NCI-H226 (cell line): ENCODE measurements around the gene MORN3.
"Not testable (repeated sequence)": the region's sequence is repeated elsewhere in the genome, so short reads cannot be mapped to it uniquely, and the experiment has no call there.

Experiments used
- DNase-seq: peaks from one replicate; pipeline ENCODE4 v3.0.0-alpha.2; 2015

MORN3 gene

GRCh38 chr12:121689430-121689829 lies 20.0 kb upstream of the MORN3 start:
- DNase-seq: no peak

DNA sequence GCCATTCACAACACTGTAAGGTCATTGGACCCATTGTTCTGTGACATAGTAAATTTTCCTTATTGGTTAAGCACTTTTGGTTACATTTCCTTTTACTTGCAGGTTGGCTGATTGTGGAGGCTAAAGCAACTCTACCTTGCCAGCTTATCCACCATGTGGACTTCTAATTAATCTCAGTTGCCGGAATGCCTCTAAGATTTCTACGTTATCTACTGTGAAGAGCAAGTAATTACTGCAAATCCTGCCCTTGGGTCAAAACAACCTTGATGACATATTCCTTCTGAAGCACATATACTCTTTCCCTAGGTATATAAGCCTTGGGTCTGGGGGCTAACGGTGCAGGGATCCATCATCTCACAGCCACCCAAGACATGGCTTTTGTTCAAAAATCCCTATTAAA lies 19.5 kb upstream of the MORN3 start:
- DNase-seq: no peak

GRCh38 chr12:121679661-121680197 lies 10.3 kb upstream of the MORN3 start:
- DNase-seq: not testable (repeated sequence)

DNA sequence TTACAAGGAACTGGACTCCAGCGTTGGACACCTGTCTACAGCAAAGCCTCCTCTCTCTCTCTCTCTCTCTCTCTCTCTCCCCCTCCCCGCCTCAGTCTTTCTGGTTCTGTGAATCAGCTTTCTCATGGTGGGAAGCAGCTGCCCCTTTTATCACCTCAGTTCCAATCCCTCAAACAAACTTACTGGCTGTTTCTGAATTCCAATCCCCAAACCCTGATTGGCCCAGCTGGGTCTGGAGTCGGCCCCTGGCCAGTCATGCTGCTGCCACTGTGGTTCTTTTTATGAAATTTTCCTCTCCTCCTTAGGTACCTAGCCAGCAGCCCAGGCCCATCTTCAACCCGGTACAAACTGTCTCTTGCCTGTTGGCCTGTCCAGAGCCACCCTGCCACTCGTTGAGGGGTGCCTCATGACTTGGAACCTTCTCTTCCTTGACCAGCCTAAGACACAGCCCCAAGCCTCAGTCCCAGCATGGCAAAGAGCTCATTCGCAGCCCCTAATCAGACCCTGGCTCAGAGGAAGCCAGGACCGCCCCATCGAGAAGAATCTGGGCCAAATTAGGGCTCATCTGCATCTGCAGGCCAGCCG lies 9.4 kb upstream of the MORN3 start:
- no peak for DNase-seq

DNA sequence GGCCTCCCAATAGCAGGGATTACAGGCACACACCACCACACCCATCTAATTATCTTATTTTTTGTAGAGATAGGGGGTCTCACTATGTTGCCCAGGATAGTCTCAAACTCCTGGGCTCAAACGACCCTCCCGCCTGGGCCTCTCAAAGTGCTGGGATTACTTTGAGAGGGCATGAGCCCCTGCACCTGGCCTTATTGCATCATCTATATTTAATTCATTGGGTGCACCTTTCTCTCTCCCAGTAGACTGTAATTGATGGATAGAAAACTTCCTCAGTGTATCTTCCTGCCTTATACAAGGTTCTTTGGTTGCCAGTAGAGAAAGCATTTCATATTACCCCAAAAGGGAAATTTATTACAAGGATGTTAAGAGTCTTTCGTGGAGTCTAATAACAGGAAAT lies 8.9 kb upstream of the MORN3 start:
- DNase-seq: no peak

DNA sequence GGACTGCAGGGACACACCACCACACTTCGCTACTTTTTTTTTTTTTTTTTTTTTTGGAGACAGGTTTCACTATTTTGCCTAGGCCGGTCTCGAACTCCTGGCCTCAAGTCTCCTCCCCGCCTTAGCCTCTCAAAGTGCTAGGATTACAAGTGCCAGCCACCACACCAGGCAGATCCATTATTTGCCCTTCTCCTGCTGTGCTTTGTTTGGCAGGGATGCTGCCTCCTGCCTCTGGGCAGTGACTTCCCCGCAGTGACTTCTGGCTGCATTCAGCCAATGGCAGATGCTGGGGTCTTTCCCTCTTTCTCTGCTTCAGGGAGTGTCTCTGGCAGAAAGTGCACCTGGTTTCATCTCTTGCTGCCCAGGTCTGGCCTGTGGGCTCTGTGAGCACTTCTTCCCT lies 6.7 kb upstream of the MORN3 start:
- DNase-seq: no peak

DNA sequence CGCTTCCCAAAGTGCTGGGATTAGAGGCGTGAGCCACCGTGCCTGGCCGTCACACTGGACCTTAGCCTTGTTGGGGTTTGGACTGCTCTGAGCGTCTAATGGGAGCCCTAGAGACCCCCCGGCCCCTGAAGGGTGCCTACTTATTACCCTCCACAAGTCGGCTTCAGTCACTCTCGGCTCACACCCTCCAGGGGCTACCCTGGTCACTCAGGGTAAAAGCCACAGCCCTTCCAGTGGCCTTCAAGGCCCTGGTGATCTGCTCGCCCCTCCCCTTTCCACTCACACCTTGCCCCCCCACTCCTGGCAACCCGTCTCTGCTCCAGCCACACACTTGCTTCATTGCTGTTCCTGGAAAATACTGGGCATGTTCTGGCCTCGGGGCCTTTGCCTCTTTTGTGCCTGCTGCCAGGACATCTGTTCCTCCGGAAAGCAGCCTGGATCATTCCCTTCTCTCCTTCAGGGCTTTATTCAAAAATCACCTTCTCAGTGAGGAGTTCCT lies 3.6 kb upstream of the MORN3 start:
- DNase-seq: no peak

DNA sequence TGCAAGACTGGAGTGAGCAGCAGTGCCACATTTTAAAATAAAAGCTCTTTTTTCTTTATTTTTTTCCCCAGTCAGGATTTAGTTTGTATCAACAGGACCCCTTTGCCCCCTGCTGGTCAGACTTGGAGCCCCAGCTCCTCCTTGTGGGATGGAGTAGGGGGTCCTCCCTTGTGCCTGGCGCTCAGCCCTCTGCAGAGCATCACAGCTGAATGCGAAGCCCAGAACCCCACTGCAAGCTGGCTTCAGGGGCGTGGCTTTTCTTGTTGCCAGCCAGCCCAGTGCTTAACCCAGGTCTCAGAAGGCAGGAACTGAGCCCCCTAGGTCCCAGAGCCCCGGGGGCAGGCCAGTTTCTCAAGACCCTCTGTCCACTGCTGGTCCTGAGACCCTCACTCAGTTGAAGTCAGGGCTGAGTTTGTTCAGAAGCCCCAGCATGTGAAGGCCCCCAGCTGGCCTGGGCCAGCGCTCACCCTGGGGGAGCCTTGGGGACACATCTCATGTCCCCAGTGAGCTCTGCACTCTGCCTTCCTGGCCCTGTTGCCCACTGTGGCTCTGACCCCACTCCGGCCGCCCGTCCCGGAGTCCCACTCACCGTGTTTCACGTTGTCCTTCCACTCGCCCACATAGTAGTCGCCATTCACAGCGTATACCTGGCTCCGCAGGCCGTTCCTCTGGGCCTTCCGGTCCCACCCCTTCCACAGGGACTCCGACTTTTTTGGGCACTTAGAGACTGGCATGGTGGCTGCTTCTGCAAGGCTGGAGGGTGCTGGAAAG lies 519 bp downstream of the MORN3 start:
- DNase-seq: no peak

GRCh38 chr12:121666829-121667228 lies 2.6 kb downstream of the MORN3 start:
- DNase-seq: peak; percentile 14

DNA sequence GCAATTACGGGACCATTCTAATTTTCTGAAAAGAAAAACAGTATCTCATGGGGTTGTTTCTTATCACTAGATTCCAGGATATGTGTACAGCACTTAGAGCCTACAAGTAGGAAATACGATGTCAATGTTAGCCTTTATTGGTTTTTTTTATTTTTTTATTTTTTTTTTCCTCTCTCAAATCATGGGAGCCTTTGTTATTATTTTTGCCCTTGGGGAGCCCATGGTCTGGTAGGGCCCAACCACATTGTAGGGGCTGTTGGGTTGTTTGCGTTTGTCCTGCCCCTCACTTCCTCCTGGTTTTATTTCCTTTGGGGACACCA lies 5.9 kb downstream of the MORN3 start:
- no peak for DNase-seq

DNA sequence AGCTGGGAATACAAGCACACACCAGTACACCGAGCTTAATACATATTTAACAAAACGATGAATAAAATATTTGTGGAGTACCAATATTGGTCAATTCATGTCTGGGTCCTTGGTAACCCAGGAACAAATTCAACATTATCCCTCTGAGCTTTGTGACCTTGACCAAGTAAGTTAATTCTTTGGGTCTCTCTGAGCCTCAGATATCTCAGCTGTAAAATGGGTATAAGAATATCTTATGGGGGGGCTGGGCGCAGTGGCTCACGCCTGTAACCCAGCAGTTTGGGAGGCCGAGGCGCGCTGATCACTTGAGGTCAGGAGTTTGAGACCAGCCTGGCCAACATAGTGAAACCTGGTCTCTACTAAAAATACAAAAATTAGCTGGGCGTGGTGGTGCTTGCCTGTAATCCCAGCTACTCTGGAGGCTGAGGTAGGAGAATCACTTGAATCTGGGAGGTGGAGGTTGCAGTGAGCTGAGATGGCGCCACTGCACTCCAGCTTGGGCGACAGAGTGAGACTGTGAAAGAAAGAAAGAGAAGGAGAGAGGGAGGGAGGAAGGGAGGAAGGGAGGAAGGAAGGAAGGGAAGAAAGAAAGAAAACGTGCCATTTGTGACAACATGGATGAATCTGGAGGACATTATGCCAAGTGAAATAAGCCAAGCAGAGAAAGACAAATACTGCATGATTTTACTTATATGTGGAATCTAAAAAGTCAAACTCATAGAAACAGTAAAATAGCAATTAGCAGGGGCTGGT lies 7.9 kb downstream of the MORN3 start:
- not testable (repeated sequence) for DNase-seq

DNA sequence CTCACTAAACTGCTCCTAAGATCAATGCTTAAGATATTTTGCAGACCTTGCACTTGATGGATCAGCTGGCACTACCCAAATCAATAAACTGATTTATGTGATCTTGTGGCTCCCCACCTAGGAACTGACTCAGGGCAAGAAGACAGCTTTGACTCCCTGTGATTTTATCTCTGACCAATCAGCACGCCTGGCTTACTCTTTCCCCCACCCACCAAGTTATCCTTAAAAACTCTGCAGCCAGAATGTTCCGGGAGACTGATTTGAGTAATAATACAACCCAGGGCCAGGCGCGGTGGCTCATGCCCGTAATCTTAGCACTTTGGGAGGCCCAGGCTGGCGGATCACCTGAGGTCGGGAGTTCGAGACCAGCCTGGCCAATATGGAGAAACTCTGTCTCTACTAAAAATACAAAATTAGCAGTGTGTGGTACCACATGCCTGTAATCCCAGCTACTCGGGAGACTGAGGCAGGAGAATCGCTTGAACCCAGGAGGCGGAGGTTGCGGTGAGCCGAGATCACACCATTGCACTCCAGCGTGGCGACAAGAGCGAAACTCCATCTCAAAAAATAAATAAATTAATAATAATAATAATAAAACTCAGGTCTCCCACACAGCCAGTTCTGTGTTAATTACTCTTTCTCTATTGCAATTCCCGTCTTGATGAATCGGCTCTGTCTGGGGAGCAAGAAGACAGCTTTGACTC lies 12.0 kb downstream of the MORN3 start:
- DNase-seq: no peak

GRCh38 chr12:121656122-121656521 lies 13.3 kb downstream of the MORN3 start:
- DNase-seq: no peak

GRCh38 chr12:121653999-121654398 lies 15.5 kb downstream of the MORN3 start:
- DNase-seq: no peak

GRCh38 chr12:121652767-121653497 lies 16.5 kb downstream of the MORN3 start:
- DNase-seq: no peak

- no peak for DNase-seq
These were observed 18.1 kb downstream of the MORN3 start for GRCh38 chr12:121651320-121651719.

DNA sequence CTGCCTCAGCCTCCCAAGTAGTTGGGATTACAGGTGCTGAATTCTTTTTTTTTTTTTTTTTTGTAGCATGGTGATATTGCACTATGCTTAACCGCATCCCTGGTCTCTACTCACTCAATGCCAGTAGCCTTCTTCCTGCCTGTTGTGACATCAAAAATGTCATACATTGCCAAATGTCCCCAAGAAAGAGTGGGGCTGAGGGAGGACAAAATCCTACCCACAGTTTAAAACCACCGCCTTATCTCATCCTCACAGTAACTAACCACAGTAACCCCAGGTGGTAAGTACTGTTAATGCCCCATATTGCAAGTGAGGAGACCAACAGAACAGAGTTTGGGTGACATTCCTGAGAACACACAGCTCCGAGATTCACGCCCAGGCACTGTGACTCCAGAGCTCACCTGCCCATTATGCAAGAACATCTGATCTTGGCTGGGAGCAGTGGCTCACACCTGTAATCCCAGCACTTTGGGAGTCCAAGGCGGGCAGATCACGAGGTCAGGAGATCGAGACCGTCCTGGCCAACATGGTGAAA lies 19.6 kb downstream of the MORN3 start:
- no peak for DNase-seq

DNA sequence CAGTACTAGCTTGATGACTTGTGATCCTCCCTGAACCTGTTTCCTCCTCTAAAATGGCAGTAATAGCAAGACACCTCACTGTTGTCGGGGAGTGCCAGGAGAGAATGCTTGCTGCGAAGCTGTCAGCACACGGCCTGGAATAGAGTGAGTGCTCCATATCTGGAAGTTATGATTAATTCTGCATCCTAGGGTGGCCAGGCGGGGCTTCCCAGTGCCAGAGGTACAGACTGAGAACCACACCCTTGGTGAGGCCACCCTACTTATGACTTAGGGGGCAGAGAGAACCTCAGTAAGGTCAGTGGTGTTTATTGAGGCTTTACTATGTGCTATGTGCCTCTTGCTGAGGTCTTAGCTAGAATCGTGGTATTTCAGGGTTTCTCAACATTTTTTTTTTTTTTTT lies 20.1 kb downstream of the MORN3 start:
- DNase-seq: no peak

DNA sequence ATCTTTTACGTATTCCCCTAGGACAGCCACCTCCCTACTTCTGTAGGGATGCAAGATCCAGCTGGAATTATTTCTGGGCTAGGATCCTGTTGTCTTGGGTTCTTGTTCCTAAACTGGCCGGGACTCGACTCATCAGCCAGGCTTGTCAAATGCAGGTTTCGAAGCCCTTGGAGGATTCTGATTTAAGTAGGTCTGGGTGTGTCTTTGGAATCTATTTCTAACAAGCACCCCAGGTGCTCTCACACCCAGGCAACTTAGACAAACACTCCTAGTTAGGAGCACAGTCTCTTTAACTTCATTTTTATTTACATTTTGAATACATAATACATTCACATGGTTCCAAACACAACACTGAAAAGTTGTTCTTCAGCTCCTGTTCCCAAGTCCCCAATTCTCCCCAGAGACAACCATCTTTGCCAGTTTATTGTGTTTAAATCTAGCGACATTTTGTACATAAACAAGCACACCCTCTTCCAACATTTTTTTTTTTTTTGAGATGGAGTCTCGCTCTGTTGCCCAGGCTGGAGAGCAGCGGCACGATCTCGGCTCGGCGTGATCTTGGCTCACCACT lies 20.9 kb downstream of the MORN3 start:
- DNase-seq: no peak

DNA sequence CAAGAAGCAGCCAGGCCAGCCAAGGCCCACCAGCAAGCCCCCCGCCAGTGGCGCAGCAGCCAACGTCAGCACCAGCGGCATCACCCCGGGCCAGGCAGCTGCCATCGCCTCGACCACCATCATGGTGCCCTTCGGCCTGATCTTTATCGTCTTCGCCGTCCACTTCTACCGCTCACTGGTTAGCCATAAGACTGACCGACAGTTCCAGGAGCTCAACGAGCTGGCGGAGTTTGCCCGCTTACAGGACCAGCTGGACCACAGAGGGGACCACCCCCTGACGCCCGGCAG lies 28.2 kb downstream of the MORN3 start:
- DNase-seq: no peak

DNA sequence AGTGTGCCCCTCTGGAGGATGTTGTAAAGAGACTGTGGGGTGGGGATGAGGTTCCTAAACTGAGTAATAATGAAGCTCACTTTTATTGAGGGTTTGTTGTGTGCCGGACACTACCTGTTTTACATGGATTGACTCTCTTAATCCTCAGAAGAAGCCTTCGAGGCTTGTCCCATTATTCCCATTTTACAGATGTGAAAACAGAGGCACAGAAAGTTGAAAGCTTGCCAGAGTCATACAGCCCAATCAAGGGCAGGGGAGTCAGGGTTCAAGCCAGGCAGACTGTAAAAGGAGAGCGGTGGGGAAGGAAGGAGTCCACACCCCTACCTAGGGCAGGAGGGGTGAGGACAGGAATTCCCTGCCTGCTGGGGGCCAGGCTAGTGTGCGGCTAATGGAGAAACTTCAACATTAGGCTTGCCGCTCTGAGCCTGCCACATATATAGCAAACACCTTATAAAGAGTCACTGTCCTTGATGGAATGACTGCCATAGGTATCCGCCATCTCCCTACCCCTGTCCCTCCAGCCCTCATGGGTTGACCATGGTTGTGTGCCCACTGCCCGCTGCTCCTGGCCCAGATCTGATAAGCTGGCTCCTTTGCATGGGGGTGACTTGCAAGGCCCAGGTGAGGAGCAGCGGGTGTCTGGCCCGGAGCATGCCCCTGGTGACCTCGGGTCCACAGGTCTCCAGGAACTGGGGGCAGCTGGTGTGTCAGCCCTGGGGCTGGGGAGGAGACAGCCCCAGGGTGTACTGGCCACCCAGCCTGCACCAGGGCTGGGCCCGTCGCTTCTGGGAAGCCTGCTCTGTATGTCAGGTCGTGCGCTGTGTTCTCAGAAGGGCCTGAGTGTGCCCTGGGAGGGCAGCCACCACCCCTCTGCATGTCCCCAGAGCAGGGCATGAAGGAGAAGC lies 30.9 kb downstream of the MORN3 start:
- no peak for DNase-seq
